ENCODE data around the gene NUPR1.

GRCh38 chr16:28511031-28511430 is 27.7 kb downstream of the NUPR1 start:
- TF ChIP-seq CTCF (IDR thresholded peaks at IDR 0.05; ENCODE audit: insufficient read depth, low read depth, low read length) (no peak), EZH2 (IDR thresholded peaks at IDR 0.05; ENCODE audit: insufficient read depth, low read length) (no peak)
